HS-27A (cell line): ENCODE results near the gene CDC42BPA.
"Not testable (repeated sequence)": the region's sequence is repeated elsewhere in the genome, so short reads cannot be mapped to it uniquely, and the experiment has no call there.

ENCODE experiments used
- DNase-seq: peaks from one replicate; pipeline ENCODE4 v3.0.0-alpha.2; 2012; ENCODE audit warnings: low read depth, missing footprints

Gene CDC42BPA

DNA sequence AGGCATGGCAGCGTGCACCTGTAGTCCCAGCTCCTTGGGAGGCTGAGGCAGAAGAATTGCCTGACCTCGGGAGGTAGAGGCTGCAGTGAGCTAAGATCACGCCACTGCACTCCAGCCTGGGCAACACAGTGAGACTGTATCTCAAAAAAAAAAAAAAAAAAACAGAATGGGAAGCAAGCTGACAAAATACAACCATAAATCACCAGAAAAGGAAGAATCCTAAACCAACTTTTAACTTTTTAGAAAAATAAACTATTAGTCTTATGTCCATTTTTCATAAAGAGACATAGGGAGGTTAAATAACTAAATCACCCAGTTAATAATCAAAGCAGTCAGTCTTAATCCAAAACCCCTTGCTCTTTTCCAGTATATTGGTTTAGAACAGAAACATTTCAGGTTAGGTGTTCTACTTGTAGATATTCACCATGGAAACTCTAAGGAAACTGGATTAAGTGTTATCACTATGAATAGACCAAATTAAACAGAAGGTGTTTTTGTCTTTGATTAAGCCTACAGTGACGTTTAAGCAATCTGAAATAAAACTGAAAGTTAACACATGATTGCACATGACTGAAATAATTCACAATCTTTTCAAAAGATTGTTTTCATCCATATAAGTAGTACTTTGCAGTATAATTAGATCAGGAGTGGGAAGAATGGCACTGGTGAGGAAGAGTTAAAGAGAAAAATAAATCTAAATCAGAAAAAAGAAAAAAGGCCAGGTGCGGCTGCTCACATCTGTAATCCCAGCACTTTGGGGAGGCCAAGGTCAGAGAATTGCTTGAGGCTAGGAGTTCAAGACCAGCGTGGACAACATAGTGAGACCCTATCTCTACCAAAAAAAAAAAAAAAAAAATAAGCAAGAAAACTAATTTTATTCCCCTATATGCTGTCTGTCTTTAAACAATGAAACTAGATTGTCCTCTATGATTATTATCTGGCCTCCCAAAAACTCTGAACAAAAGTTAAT is 9.6 kb downstream of the CDC42BPA start:
- DNase-seq = no peak

DNA sequence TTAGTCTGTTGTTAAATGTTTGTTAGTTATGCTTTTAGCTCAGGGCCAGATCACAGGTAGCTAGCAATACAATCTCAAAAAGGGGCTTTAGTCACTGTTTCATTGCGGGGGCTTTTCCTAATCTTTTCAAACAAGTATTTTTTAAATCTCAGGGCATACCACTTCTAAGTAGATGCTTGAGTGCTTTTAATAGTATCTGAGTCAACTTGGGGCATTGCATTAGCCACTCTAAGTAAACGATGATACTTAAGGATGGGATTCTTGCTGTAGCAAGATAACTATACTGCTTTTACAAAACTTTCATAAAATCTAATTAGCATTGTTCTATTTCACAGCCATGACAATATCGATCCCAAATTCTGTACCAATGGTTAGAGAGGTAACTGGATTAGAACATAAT is 11.6 kb downstream of the CDC42BPA start:
- DNase-seq = no peak

DNA sequence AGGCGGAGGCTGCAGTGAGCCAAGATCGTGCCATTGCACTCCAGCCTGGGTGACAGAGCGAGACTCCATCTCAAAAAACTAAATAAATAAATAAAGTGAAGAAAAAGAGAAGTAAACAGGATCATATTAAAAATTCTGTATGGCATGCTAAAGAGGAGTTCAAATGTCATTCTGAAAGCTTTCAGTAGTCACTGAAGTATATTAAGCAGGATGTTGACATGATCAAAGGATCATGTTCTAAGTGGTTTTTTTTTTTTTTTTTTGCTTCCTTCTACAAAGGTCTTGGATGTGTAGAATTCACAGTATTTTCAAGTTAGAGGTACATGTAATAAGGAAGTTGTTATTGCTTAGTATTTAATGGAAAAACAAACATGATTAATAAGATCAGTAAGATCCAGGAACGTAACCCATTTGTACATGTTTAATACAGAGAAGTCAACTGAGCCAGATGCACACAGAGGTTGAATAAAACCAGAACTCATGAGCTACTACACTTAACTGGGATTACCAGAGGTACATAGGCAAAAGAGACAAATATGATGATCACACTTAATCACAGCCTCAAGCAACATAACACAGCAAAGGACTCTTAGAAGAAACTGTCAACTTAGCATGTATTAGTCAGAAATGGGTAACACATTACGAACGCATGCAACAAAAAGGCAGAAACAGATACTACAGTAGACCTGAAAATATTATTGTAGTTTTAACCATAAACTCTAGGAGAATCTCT is 12.2 kb downstream of the CDC42BPA start:
- no peak for DNase-seq

DNA sequence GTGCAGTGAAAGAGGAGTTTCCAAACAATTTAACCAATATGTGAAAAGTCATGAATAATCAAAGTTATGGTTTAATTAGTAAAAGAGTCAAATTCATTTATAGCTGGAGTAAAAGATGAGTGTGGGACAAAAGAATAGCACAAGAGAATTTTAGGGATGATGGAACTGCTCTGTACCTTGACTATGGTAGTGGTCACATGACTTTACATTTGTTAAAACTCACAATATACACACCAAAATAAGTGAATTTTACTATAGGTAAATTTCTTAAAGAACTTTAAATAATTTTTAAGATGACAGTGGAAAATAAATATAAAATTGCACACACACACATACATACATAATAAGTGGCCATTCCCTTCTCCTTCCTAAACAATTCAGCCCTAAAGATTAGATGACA is 13.6 kb downstream of the CDC42BPA start:
- no peak for DNase-seq

DNA sequence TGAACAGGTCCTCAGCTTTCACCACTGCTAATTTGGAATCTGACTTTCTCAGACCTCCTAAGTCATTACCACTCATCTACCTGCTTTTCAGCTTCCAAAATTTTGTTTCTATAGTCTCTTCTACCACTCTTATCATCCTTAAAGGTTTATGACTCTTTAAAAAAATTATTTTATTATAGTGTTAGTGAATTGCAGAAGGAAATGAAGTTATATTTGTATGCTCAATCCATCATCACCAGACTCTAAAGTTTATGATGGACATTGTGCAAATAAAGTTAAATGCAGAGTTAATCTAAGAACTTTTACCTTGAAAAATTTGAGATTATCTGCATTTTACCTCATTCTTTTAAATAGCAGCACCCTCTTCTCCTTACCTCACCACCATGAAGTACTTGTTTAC is 14.6 kb downstream of the CDC42BPA start:
- no peak for DNase-seq

DNA sequence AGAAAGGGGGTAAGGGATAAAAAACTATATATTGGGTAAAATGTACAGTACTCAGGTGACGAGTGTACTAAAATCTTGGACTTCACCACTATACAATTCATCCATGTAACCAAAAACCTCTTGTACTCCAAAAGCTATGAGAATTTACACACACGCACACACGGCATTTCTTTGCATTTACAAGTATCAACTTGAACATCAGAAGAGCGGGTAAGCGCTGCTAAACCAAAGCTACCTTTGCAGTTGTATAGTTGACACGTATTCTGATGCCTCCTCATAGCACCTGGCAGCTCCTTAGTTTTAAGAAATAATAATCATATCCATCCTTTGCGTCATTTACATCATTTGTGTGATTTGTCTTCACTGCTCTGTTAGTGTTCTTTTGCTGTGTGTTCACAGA is 17.6 kb downstream of the CDC42BPA start:
- DNase-seq = no peak

DNA sequence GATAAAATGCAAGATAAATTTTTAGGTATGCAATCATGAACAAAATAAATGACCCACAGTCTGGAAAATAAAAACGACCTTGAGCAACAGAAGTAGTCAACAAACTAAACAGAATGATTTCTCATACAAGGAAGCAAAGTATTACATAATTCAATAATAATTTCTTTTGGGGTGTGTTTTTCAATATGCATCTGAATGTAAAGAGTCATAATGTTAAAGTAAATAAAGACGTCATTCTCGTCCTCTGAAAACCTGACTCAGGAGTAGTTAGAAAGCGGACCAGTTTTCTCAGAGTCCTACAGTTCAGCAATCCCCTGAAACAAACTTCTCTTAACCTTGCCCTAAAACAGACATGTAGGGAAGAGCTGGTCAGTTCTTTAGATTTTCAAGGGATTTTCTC is 18.6 kb downstream of the CDC42BPA start:
- DNase-seq = no peak

DNA sequence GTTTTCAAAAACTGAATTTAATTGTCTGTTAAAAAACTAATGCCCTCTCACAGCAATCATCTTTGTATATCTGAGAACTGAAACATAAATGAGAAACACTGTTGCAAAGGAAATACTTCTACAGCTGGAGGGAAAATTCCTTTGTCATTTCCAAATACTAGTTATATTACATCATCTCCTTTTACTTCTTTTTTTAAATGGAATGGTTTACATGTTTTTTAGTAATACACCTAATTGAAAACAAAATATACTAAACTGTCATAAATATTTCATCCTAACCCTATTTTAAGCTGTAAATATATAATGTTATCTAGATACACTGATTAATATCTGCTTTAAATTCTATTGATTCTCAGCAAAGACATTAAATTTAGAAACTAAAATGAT is 19.1 kb downstream of the CDC42BPA start:
- no peak for DNase-seq

DNA sequence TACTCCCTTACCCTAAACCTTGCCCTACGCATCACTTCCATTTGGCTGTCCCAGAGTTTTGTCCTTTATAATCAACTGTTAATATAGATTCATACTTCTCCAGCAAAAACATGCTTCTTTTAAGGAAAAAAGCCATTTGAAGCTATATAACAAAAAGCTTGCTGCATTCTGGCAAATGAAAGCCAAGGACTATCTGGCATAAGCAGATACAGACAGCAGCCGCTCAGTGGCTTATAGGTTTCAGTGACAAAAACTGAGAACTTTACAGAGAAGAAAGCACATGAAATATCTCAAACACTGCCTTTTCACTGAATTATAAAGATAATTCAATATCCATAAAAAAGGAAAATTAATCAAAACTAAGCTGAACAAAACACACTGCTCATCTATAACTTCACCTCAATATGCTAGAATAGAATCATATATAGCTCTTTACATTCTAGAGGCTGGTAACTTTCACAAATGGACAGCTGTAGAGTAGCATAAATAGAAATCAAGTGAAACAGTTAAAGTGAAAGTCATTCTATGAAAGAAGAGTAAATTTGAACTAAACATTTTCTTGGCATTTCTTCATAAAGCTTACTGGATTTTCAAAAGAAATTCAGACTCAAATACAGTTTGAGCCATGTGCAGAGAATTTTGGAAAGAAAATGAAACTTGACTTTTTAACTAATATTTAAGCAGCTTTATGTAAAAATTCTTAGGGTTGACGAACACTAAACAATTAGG is 19.6 kb downstream of the CDC42BPA start:
- no peak for DNase-seq

DNA sequence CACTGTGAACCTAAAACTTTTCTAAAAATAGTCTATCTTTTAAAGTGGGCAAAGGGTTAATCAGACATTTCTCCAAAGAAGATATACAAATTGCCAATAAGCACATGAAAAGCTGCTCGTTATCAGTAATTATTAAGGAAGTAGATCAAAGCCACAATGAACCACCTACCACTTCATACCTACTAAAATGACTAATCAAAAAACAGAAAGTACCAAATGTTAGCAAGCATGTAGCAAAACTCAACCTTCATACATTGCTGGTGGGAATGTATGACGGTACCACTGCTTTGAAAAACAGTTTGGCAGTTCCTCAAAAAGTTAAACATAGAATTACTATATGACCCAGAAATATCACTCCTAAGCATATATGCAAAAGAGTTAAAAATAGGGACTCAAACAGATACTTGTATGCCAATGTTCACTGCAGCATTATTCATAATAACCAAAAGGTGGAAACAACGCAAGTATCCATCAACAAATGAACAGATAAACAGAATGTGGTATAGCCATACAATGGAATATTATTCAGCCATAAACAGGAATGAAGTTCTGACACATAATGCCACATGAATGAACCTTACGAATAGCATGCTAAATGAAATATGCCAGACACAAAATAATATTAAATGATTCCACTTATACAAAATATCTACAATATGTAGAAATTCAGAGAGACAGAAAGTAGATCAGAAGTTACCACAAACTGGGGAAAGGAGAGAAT is 21.1 kb downstream of the CDC42BPA start:
- no peak for DNase-seq

DNA sequence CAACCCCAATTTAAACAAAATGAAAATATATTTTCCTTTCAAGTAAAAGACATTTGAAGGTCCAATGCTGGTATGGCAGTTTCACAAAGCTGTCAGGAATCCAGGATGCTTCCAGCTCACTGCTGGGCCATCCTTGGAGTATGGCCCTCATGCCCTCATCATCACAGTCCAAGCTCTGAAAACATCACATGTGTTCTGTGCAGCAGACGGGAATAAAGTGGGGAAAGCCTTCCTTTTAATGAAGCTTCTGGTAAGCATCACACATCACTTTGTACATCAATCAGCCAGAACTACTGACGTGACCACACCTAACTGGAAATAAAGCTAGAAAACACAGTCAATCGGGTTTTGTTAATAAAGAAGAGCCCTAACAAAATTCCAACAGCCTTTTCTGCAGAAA is 22.7 kb downstream of the CDC42BPA start:
- no peak for DNase-seq

DNA sequence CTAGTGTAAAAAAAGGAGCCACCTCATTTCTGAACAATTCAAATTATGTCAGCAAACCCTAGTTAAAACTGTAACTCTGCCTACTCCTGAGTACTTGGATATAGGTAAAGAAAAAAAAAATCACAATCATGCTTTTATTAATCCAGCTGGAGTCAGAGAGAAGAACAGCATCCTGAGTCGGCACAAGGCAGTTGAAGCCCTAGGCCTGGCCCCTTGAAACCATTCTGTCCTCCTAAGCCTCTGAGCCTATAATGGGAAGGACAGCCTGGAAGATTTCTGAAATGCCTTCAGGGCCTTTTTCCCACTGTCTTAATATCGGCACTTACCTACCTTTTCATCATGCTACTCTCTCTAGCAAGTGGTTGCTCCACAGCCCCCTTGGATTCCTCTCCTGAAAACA is 32.5 kb downstream of the CDC42BPA start:
- DNase-seq = no peak

DNA sequence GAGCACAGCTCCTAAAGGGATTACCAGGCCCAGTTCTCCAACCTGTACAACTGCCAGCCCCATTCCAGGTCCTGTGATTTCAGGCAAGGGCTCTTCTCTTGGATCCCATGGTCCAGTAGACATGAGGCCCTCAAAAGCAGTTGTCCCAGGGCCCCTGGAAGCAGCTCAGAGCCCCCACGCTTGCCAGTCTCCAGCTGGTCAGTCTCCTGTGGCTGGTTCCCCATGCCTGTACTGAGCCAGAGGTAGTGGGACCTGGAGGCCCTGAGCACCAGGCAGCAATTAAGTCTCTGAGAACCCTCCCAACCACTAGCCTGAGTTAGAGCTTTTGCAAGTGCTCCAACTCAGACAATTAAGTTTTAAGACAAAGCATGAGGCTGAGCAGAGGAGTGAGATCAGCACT is 36.9 kb downstream of the CDC42BPA start:
- no peak for DNase-seq

DNA sequence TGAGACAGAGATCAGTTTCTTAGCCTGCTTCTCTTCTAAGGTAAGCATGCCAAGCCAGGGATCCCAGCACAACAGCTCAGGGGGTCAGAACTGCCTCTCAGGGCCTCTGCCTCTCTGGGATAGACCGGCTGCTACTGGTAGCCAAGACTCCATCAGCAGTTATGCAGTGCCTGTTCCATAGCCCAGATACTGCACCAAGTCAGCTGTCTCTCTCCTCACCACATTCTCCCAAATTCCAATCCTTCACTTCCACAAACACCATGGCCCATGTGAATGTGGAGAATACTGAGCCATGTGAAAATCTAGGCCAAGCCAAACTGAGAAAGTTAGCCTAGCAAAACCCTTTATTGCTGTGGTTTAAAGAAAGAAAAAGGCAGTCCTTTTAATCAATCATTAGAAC is 37.5 kb downstream of the CDC42BPA start:
- DNase-seq = no peak

DNA sequence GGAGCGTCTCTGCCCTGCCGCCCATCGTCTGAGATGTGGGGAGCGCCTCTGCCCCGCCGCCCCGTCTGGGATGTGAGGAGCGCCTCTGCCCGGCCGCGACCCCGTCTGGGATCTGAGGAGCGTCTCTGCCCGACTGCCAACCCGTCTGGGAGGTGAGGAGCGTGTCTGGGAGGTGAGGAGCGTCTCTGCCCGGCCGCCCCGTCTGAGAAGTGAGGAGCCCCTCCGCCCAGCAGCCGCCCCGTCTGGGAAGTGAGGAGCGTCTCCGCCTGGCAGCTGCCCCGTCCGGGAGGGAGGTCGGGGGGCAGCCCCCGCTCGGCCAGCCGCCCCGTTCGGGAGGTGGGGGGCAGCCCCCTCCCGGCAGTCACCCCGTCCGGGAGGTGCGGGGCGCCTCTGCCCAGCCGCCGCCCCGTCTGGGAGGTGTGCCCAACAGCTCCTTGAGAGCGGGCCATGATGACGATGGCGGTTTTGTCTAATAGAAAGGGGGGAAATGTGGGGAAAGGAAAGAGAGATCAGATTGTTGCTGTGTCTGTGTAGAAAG is 42.1 kb downstream of the CDC42BPA start:
- not testable (repeated sequence) for DNase-seq

DNA sequence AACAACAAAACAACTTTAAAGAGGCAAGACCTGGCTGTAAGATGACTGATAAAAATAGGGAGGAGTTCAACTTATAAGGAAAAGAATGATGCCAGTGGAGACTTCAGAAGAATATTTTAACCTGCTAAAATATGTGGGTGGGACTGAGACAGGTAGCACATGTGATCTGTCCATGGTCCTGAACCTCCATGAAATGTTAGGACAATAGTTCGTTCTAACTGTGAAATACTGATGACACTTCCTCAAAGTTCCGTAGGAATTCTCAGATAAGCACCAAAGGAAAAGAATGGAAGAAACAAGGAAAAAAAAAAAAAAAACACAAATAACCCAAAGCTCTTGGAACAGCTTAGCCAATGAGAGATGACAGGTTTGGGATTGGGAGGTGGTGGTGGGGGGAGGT is 44.7 kb downstream of the CDC42BPA start:
- no peak for DNase-seq

DNA sequence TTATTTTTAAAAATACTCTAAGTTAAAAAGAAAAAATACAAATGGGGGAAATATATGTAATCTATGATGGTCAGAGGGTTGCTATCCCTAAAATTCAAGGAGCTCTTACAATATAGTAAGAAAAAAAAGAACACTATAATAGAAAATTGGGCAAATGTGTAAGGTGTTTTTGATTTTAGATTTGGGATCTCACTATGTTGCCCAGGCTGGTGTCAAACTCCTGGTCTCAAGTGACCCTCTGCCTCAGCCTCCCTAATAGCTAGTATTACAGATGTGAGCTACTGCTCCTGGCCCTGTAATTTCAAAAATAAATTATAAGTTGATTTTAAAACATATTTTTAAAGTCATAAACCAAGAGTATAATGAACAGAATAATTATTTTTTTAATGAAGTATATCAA is 45.9 kb downstream of the CDC42BPA start:
- DNase-seq = no peak

DNA sequence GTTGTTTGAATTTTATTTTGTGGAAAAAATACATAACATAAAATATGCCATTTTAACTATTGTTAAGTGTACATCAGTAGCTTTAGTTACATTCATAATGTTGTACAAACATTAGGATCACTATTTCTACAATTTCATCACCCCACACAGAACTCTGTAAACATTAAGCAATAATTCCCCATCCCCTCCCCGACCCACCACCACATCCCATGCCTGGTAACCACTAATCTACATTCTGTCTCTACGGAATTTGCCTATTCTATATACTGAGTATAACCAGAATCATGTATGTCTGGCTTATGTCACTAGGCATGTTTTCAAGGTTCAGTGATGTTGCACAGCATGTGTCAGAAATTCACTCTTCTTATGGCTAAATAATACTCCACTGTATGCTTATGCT is 47.7 kb downstream of the CDC42BPA start:
- DNase-seq = no peak

DNA sequence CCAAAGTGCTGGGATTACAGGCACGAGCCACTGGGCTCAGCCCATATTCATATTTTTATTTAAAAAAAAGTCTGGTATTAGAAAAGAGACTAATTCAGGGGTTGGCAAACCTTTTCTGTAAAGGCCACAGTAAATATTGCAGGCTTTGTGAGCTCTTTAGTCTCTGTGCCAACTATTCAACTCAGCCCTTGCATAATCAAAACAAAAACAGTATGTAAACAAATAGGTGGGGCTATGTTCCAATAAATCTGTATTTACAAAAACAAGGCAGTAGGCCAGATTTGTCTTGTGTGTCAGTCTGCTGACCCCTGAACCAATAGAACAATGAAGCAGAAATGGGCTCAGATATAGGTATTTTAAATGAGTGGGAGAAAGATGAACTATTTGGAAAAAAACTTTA is 49.3 kb downstream of the CDC42BPA start:
- no peak for DNase-seq

DNA sequence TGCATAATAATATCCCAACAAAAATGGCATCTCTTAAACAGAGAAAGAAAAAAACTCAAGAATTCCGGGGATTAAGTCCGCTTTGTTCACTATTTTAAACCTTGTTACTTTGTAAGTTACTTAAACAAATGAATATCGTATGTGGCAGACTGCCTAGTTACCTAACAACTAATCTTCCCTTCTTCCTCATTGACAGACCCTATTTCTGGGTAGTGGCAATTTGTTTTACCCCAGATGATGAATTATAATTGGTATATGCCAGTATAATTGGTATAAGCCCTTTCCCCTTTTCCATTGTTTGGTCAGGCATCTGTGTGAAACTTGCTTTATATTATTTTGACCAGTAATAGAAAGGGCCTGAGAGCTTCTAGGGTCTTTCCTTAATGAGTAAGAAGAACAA is 52.4 kb downstream of the CDC42BPA start:
- no peak for DNase-seq

DNA sequence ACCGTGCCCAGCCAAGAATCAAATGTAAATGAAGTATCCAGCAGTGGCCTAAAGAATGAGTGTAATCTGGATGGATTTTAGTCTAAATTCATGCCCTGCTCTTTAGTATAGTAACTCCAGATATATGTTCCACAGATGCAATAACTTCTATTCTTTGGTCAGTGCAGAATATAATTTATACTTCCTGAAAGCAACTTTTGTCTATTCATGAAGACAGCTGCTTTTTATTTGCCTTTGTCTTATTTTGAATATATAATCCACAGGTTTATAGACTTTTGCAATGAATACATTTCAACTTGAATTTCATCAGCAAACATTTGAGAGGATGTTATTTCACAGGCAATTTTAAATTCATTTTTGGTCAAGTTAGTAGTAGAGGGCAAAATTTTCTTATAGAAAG is 54.4 kb downstream of the CDC42BPA start:
- no peak for DNase-seq

DNA sequence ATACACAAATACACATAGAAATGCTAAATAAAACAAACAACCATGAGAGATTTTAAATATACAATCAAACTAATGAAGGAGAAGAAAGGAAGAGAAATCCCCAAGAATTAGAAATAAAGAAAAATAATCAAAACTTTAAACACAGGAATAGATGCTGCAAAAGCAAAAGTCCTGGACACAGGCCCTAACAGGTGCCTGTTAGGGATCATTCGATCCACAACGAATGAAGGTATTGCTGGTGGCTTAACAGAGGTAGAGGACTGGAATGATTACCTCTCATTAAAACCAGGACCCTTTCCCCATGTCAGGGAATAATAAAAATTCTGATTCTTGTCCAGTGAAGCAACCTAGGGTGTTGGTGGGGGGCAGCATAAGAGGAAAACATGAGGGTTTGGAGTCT is 56.8 kb downstream of the CDC42BPA start:
- no peak for DNase-seq
